GM21619 (cell line): Measurements from ENCODE around the gene OR2C3.
"Not testable (repeated sequence)": the region's sequence is repeated elsewhere in the genome, so short reads cannot be mapped to it uniquely, and the experiment has no call there.

Experiments
- ATAC-seq: cut with Tn5 transposase; IDR thresholded peaks from one replicate; pipeline ENCODE4 v1.9.1; 2021; ENCODE audit not compliant: unreplicated experiment

Gene OR2C3

GRCh38 chr1:247518613-247518891, 17.7 kb downstream of the OR2C3 start:
- no peak for ATAC-seq

GRCh38 chr1:247517795-247518612, 18.2 kb downstream of the OR2C3 start:
- ATAC-seq: no peak

GRCh38 chr1:247506831-247507230, 29.4 kb downstream of the OR2C3 start:
- ATAC-seq: no peak

- no peak for ATAC-seq
Observed at GRCh38 chr1:247500865-247501264, 35.4 kb downstream of the OR2C3 start.

- no peak for ATAC-seq
Observed at GRCh38 chr1:247496581-247497285, 39.5 kb downstream of the OR2C3 start.

- peak; percentile 69 for ATAC-seq
Observed at GRCh38 chr1:247494767-247495166, 41.5 kb downstream of the OR2C3 start.

GRCh38 chr1:247493106-247493505, 43.1 kb downstream of the OR2C3 start:
- no peak for ATAC-seq

- ATAC-seq: no peak
Observed at GRCh38 chr1:247491328-247491727, 44.9 kb downstream of the OR2C3 start.

- ATAC-seq: peak; percentile 81
Observed at GRCh38 chr1:247487057-247487456, 49.2 kb downstream of the OR2C3 start.

GRCh38 chr1:247482747-247483146, 53.5 kb downstream of the OR2C3 start:
- no peak for ATAC-seq

GRCh38 chr1:247476328-247477058, 59.7 kb downstream of the OR2C3 start:
- ATAC-seq: not testable (repeated sequence)

GRCh38 chr1:247475793-247476192, 60.4 kb downstream of the OR2C3 start:
- ATAC-seq: no peak
